Muscle of back (tissue), 11 donors: ENCODE measurements around the gene NPAS2. TPM values are rescaled to one million over a fixed set of nuclear protein-coding genes. Genes with fewer than 3 reads are reported as not detected.

ENCODE experiments used
- DNase-seq, 3 donors: peaks; one replicate each; pipeline versions ENCODE4 v3.0.0 to v3.0.0-alpha.2; 2013
- polyA plus RNA-seq, 10 donors: library from polyadenylated mRNA; unstranded; fragments of 120-200 nt; gene quantifications; one replicate each; pipeline ENCODE4 v1.2.1, GENCODE V29; 2013; ENCODE audit not compliant: insufficient read length in 10 of 10

NPAS2 gene
- polyA plus RNA-seq, 10 donors: 6.1 to 12.1 (median 10.5) TPM

DNA sequence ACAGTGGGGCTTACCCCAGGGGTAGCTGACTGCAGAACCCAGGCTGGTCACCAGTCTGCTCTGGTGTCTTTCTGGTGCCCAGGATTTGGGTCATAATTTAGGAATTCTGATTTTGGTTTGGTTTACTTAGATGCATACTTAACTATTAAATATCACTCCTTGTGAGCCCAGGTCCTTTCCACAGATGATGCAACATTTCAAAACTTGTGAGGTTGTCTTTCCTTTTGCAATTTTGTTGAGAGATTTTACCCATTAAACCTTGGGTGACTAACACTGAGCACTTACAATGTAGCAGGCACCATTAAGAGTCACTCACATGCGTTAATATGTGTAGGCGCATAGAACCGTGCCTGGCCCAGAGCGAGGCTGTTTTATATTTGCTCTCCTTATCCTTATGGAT, 120.3 kb downstream of the NPAS2 start:
- no peak for DNase-seq

DNA sequence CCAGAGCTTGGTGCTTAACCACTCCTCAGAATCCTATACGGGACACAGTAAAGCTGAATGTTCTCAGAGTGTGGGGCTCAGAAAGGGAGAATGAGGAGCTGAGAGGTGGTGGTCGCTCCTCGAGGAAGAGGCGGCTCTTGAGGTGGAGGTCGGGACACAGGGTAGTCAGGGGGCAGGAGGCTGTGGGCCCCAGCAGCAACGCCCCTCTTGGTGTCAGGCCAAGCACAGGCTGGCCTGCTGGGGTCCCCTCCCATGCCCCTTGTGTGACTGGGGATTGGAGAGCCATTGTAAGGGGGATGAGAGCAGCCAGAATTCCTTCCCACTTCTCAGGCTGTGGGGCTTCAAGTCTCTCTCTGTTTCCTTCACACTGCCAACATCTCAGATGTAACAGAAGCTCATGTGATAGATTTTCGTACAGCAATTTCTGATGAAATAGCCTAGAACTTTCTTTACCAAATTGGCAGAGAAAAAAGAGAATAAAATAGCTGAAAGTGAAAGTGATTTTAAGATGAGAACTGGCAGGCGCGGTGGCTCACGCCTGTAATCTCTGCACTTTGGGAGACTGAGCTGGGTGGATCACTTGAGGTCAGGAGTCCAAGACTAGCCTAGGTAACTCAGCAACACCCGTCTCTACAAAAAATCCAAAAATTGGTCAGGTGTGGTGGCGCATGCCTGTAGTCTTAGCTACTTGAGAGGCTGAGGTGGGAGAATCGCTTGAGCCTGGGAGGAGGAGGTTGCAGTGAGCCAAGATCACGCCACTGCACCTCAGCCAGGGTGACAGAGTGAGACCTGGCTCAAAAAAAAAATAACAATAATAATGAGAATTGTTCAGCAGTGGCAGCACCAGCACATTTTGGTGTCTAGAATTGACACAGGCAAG, 121.1 kb downstream of the NPAS2 start:
- DNase-seq: no peak

DNA sequence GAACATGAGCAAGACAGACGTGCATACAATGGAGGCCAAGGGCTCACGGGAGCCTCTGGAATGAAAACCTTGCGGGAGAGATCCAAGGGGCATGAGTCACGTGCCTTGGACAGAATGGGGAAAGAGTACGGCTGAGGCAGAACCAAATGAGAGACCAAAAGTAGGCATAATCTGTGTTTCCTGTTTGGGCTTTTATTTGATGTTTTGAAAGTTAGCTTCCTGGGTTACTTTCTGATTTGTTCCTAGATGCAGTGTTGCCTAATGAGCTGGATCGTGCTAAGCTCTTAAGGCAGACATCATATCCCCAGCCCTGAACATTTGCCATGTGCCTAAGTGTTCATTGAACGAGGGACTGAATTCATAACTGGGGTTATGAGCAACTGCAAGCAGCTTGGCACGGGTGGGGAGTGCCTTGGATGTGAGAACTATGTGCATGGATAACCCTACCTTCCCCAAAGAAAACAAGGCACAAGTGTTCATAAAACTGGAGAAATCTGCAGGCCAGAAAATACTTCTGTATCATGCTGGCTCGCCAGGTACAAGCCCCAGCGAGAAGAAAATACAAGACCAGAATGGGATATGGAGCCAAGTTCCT, 121.8 kb downstream of the NPAS2 start:
- no peak for DNase-seq

DNA sequence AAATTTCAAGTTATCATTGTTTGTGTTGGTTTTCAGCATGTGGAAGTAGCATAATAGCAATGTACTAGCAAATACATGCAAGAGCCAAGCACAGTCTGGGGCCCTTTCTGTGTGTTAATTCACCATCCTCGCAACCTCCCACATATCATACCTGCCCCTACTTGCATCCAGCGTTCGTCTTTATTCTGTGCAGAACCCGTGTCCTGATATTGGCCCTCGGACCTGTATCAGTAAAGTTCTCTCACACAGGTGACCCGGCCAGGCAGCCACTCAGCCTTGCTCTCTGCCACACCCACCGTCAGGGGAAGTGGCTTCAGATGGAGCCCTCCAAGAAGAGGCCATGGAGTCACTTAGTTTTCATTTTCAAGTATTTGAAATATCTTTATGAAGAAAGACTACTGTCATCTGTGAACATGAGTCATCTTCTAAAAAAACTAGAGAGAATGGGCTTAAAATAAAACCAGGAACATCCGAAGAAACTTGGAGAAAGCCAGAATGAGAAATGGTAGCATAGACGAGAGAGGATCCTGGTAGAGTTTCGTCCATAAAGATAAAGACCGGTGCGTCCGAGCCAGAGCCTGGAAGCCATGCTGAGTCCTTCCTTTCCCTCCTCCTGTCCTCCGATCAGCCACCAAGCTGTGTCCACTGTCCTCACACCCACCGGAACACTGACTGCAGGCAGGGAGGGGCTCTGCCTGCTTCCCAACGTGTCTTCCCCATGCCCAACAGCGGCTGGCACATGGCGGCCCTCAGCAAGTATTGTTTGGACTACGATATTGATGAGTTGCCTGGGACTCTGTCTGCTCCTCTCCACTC, 124.9 kb downstream of the NPAS2 start:
- DNase-seq: no peak

- DNase-seq: no peak
Observed at GRCh38 chr2:100945433-100945740, 125.4 kb downstream of the NPAS2 start.

DNA sequence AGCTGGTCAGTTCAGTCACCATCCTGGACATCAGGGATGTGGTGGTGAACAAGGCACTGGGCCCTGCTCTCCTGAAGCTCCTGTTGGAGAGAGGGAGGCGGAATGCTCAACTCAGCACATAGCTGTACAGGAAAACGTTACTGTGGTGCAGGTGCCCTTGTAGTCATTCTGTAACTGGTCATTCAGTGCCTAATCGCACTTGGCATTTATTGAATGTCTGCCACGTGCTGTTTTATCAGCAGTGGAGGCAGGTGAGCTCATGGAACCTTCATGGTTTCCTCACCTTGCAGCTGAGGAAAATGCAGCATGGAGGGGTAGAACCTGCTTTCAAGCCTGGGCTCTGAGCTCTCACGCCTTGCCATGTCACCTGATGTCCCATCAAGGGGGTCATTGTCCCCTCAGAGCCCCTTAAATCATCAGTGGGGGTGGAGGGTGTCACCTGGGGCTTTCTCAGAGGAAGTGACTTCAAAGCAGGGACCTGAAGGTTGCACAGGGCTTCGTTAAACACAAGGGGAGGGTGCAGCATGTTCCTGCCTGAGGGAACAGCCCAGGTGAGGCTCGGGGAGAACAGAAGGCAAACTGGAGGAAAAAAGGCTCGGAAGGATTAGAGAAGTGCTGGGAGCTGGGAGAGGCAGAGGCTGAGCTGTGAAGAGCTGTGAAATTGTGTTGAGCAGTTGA, 126.1 kb downstream of the NPAS2 start:
- no peak for DNase-seq

- DNase-seq: no peak
Observed at GRCh38 chr2:100948942-100949811, 129.2 kb downstream of the NPAS2 start.

DNA sequence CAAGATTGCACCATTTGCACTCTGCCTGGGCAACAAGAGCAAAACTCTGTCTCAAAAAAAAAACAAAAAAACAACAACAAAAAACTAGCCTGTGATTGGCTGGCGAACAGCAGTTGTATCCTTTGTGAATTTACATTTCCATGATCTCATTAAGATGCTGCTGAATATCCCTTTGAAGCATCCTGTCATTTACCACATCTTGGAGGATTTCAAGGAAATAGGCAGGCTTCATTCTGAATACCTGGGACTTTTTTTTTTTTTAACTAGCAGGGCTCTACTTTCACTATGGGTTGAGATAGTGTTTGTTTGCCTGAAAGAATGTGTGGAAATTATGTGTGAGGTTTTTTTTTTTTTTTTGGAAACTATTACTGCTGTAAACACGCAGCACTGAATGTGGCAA, 132.6 kb downstream of the NPAS2 start:
- no peak for DNase-seq

GRCh38 chr2:100953406-100954043, 133.6 kb downstream of the NPAS2 start:
- DNase-seq: no peak

DNA sequence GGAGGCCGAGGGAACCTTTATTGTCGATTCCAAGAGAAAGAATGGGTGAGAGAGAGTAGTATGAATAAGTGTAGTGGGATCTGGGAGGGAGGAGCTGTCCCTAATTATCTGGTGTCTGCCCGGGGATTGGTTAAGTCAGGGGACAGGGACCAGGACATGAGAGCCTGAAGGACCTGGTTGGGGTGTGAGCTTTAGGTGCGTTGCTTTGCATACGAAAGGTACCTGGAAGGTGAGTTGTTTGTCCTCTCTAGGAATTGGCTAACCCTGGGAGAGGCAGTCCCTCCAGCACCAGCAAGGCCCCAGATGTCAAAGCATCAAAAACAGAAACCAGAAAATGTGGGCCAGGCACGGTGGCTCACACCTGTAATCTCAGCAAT, 134.1 kb downstream of the NPAS2 start:
- DNase-seq: no peak

DNA sequence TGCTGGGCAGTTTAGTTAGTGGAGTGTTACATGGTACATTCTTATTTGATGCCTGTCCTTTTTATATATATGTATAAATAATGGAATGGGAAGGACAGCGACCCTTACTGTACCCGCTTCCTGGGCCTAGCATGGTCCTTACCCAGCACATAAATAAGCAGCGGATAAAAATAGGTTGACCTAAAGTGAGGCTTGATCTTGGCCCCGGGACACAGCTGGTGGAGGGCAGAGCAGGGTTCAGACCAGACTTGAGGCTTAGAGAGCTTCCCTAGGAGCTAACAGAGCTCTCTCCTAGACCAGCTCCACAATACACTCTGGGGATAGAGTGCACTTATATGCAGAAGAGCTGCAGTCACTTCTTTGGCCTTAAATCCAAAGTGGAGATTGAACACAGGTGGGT, 135.3 kb downstream of the NPAS2 start:
- no peak for DNase-seq

DNA sequence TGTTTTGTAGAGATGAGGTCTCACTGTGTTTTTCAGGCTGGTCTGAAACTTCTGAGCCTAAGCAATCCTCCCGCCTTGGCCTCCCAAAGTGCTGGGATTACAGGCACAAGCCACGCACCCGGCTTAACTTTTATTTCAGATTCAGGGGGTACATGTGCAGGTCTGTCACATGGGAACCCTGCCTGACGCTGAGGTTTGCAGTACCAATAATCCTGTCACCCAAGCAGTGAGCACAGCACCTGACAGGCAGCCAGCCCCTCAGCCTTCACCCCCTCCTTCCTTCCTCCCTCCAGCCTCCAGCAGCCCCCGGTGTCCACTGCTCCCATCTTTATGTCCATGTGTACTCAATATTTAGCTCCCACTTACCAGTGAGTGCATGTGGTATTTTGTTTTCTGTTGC, 136.1 kb downstream of the NPAS2 start:
- no peak for DNase-seq

DNA sequence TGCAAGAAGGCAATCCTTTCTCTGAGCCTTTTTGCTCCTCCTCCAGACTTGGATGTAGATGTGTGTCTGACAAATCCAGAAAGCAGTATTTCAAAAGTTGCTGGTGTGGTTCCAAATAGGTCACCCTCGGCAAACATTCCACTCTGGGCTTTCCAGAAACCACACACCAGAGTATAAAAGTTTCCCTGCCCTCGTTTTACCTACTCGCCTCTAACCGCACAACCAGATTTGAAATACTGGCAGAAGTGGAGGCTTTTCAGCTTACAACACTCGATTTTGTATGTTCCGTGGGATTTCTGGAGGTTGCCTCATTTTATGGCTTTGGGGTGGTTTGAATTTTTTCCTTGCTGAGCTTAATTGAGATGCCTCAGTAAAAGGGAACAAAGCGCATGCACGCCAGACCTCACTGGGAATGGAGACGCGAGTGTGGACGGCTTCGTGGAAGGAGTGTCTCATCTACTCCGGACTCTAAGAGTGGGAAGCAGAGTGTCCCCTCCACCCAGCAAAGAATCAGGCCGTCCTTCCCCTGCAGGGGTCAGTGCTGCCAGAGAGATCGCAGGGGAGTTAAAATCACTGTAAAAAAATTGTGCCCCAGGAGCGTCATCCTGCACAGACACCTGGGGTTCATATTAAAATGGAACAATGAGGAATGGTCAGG, 138.2 kb downstream of the NPAS2 start:
- peak; percentile 64 to 93 (median 80) for DNase-seq

GRCh38 chr2:100959225-100959880, 139.4 kb downstream of the NPAS2 start:
- no peak for DNase-seq

GRCh38 chr2:100960688-100961087, 140.7 kb downstream of the NPAS2 start:
- no peak for DNase-seq

DNA sequence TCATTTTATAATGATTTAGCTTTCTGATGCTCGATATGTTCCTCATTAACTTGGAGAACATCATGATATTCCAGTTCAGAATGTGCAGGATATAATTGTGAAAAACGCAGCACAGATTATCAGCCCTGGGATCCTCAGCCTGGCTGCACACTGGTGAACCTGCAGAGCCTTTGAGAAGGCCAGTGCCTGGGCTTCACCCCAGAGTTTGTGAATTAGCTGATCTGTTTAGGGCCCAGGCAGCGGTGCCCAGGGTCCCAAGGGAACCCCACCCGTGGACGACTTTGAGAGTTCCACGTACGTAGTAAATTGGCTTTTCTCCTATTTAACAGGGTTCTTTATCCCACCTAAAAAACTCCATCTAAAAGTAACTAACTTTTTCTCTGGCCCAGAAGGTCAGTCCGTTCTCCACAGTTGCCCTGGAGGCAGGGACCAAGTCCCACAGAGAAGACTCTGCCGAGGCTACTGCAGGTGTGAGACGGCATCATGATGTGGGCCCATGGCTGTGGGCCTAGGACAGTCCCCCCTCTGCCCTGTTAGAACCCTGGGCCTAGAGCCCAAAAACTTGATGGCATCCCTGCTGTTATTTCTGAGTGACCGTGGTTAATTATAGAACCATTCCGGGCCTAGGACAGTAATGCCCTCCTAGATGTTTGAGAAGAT, 142.6 kb downstream of the NPAS2 start:
- DNase-seq: no peak

DNA sequence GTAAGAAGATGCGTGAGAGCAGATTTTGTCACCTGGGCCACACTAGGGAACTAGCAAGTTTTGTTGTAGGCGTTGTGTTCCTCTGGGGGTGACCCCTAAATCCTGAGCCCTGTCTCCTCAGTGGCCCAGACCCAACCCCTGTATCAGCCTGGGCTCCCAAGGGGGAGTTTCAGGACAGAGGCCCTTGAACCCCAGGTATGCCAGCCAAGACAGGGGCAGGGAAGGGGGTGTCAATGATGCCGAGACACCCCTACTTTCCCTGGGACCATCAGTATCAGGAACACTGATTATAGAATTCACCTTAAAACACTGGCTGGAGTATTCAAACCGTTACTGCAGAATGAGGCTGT, 143.1 kb downstream of the NPAS2 start:
- no peak for DNase-seq

- no peak for DNase-seq
Observed at GRCh38 chr2:100964222-100964621, 144.3 kb downstream of the NPAS2 start.

GRCh38 chr2:100964681-100965169, 144.8 kb downstream of the NPAS2 start:
- peak in 2 of 3 donors; percentile 67 to 71 for DNase-seq
